GM23338 (cell line): ENCODE data around the gene ULK3.

Experiments
- CREB1 ChIP-seq: fragments of 250-450 bp; sonication (Bioruptor Pico); IDR thresholded peaks from 2 replicates; pipeline ENCODE4 v1.5.0; 2020; ENCODE audit warnings: low read depth, mild to moderate bottlenecking, moderate library complexity
- CTCF ChIP-seq, 2 experiments: fragments of 200-600 bp in 1 of 2; sonication (generic) in 1 of 2; conservative IDR thresholded peaks; 2 replicates each; pipeline versions ENCODE4 v1.5.1 to v1.6.1; 2016 to 2017; ENCODE audit warnings: antibody characterized with exemption in 2 of 2, low read depth in 2 of 2, mild to moderate bottlenecking in 2 of 2, moderate library complexity in 1 of 2
- JUNB ChIP-seq: IDR thresholded peaks from one replicate; pipeline ENCODE4 v1.6.1; 2016; ENCODE audit warnings: antibody characterized with exemption; ENCODE audit not compliant: unreplicated experiment
- POLR2AphosphoS5 ChIP-seq: IDR thresholded peaks from 2 replicates; pipeline ENCODE4 v1.6.1; 2016; ENCODE audit warnings: antibody characterized with exemption, low read depth

GRCh38 chr15:74826921-74827320 is 16.0 kb downstream of the ULK3 start:
- TF ChIP-seq CTCF (conservative IDR thresholded peaks at IDR 0.05; ENCODE audit: low read depth in 2 of 2) (no peak), POLR2AphosphoS5 (no peak), CREB1 (CRISPR knock-in tag) (no peak), JUNB (no peak)
